ENCODE results near the gene SEMA6C.
"Not testable (repeated sequence)": the region's sequence is repeated elsewhere in the genome, so short reads cannot be mapped to it uniquely, and the experiment has no call there.

The SEMA6C gene

GRCh38 chr1:151130987-151131586 is 15.3 kb downstream of the SEMA6C start:
- peak; percentile 48 for DNase-seq (ENCODE audit: low read depth)

- DNase-seq (ENCODE audit: low read depth): no peak
These were observed 17.6 kb downstream of the SEMA6C start for GRCh38 chr1:151128800-151129199.

GRCh38 chr1:151124763-151125403 is 21.5 kb downstream of the SEMA6C start:
- no peak for DNase-seq (ENCODE audit: low read depth)

GRCh38 chr1:151113877-151114276 is 32.6 kb downstream of the SEMA6C start:
- DNase-seq (ENCODE audit: low read depth): no peak

- DNase-seq (ENCODE audit: low read depth): no peak
These were observed 38.1 kb downstream of the SEMA6C start for GRCh38 chr1:151108331-151108730.

- no peak for DNase-seq (ENCODE audit: low read depth)
These were observed 39.5 kb downstream of the SEMA6C start for GRCh38 chr1:151106894-151107293.

GRCh38 chr1:151104630-151105029 is 41.8 kb downstream of the SEMA6C start:
- no peak for DNase-seq (ENCODE audit: low read depth)

GRCh38 chr1:151098126-151098525 is 48.3 kb downstream of the SEMA6C start:
- no peak for DNase-seq (ENCODE audit: low read depth)

GRCh38 chr1:151097426-151097825 is 49.0 kb downstream of the SEMA6C start:
- DNase-seq (ENCODE audit: low read depth): not testable (repeated sequence)

GRCh38 chr1:151085953-151086559 is 60.4 kb downstream of the SEMA6C start:
- no peak for DNase-seq (ENCODE audit: low read depth)

Data from stimulated activated CD8-positive, alpha-beta memory T cell treated with anti-CD3 and anti-CD28 coated beads, Interleukin-12 subunit alpha, Interleukin-12 subunit beta, amount 100 ng/mL, for 1 hour (primary cell).